ENCODE measurements around the gene HDAC4. TPM values are rescaled to one million over a fixed set of nuclear protein-coding genes. Genes with fewer than 3 reads are reported as not detected.

HDAC4 gene
- total and polyA plus RNA-seq, 3 donors from 2014 or later = 29.0 to 67.5 (median 58.7) TPM

DNA sequence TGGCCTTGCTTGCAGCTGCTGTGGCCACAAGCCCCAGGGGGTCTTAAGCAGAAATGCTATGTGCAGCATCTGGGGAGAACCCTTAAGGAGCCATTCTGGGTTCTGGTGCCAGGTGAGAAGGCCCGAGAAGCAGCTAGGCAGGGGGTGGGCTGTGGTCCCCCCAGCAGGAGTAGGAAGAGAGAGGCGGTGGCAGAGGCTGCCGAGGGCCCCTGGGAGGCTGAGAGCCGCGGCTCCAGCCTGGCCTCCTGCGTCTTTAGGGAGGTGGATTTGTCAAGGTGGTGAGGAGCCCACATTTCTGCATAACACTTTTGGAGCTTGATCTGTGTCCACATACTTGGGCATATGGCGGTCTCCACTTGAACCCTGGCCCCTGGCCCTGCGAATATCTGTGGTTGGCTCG lies 356.5 kb downstream of the HDAC4 start:
- Histone ChIP-seq H3K36me3 (ENCODE audit: low read depth, missing control alignments) (no peaks in the 10 kb centered on the region), H3K4me1 (no peaks in the 10 kb centered on the region), H3K27ac (no peak overlapping the region), H3K4me3 (no peak overlapping the region), H3K9me3 (no peaks in the 10 kb centered on the region), H3K27me3 (no peaks in the 10 kb centered on the region)
- 92 to 94% methylated on average over 6 to 9 of the region's 9 CpGs for WGBS, 2 donors
- no peak for DNase-seq
- intact Hi-C loops (cut with DNase I; ENCODE audit: low total_unique reads) = no loop called here
- no peak for TF ChIP-seq POLR2A (IDR thresholded peaks at IDR 0.05)
- TF ChIP-seq, protein P1, sequence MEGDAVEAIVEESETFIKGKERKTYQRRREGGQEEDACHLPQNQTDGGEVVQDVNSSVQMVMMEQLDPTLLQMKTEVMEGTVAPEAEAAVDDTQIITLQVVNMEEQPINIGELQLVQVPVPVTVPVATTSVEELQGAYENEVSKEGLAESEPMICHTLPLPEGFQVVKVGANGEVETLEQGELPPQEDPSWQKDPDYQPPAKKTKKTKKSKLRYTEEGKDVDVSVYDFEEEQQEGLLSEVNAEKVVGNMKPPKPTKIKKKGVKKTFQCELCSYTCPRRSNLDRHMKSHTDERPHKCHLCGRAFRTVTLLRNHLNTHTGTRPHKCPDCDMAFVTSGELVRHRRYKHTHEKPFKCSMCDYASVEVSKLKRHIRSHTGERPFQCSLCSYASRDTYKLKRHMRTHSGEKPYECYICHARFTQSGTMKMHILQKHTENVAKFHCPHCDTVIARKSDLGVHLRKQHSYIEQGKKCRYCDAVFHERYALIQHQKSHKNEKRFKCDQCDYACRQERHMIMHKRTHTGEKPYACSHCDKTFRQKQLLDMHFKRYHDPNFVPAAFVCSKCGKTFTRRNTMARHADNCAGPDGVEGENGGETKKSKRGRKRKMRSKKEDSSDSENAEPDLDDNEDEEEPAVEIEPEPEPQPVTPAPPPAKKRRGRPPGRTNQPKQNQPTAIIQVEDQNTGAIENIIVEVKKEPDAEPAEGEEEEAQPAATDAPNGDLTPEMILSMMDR (IDR thresholded peaks at IDR 0.05) = no peak

DNA sequence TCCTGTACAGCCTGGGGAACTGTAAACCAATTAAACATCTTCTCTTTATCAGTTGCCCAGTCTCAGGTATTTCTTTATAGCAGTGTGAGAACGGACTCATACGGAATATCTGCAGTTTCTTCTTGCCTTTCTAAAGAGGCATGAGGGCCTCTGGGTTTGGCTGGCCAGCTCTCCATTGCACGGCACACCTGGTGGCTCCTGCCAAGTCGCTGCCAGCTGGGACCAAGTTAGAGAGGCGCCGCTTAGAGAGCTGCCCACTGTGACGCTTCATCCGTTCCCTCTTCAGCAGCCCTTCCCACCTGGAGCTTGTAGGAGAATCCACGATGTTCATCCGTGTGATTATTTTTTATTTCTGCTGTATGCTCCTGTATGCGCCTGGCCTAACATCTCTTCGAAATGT lies 357.5 kb downstream of the HDAC4 start:
- intact Hi-C loops (cut with DNase I; ENCODE audit: low total_unique reads) = no loop called here
- TF ChIP-seq, protein P1 (IDR thresholded peaks at IDR 0.05) = no peak
- no peak for TF ChIP-seq POLR2A (IDR thresholded peaks at IDR 0.05)
- 89 to 96% methylated on average over 12 of the region's 12 CpGs for WGBS, 2 donors
- Histone ChIP-seq H3K27me3 (no peaks in the 10 kb centered on the region), H3K27ac (no peak overlapping the region), H3K4me3 (no peak overlapping the region), H3K9me3 (no peaks in the 10 kb centered on the region), H3K4me1 (no peaks in the 10 kb centered on the region), H3K36me3 (ENCODE audit: low read depth, missing control alignments) (no peaks in the 10 kb centered on the region)
- no peak for DNase-seq

DNA sequence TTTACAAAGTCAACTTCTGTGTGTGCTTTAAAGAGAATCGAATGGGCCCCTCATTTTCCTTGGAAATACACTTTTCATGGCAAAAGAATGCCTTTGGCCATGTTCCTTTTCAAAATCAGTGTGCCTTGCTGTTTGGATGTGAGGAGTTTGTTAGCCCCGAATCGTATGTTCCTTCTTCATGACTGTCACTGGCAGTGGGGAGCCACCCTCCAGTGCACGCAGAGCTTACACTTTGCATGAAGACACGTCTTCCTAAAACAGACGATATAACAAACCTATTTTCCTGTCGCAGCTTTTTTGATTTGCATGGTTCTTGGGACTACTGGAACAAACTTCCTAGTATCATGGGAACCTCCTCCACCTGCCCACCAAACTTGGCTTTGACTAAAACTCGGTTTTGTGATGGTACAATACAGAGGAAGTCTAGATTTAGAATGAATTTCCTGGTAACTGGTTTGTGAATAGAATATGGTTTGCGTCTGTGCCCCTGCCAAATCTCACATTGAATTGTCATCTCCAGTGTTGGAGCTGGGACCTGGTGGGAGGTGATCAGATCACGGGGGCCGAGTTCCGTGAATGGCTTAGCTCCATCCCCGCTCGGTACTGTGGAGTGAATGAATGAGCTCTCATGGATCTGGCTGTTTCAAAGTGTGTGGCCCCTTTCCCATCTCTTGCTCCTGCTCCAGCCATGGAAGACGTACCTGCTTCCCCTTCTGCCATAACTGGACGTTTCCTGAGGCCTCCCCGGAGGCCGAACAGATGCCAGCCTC lies 358.1 kb downstream of the HDAC4 start:
- no peak for TF ChIP-seq POLR2A (IDR thresholded peaks at IDR 0.05)
- TF ChIP-seq, protein P1 (IDR thresholded peaks at IDR 0.05) = no peak
- intact Hi-C loops (cut with DNase I; ENCODE audit: low total_unique reads) = no loop called here
- DNase-seq = no peak

DNA sequence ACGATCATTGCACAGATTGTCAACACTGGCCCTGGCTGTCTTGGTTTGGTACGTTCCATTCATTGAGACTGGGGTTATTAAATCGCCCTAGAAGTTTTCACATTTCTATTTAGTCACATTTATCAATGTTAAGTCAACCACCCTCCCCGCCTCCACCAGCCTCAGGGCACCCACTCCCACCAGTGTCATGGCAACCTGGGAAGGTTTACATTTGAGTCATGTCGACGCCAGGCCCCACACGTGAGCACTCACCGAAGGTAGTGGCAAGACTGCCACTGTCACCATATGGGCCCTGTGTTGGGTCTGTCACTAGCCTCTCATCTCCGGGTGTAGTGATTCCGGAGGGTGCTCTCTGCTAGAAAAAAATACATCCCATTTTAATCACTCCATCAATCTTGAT lies 358.8 kb downstream of the HDAC4 start:
- H3K27ac ChIP-seq = no peak overlapping the region
- DNase-seq = no peak
- WGBS, 2 donors = 90 to 93% methylated on average over 10 of the region's 10 CpGs
- no peaks in the 10 kb centered on the region for H3K9me3 ChIP-seq
- no peaks in the 10 kb centered on the region for H3K36me3 ChIP-seq (ENCODE audit: low read depth, missing control alignments)
- no peaks in the 10 kb centered on the region for H3K4me1 ChIP-seq
- no peaks in the 10 kb centered on the region for H3K27me3 ChIP-seq
- H3K4me3 ChIP-seq = no peak overlapping the region
- TF ChIP-seq, protein P1 (IDR thresholded peaks at IDR 0.05) = no peak
- no peak for TF ChIP-seq POLR2A (IDR thresholded peaks at IDR 0.05)
- intact Hi-C loops (cut with DNase I; ENCODE audit: low total_unique reads) = no loop called here

More for the DNA sequence above, 358.1 kb downstream of the HDAC4 start:
- H3K36me3 ChIP-seq (ENCODE audit: low read depth, missing control alignments) = no peaks in the 10 kb centered on the region
- H3K27ac ChIP-seq = no peak overlapping the region
- whole genome bisulfite sequencing, 2 donors = 87 to 89% methylated on average over 18 of the region's 18 CpGs
- no peaks in the 10 kb centered on the region for H3K27me3 ChIP-seq
- H3K9me3 ChIP-seq = no peaks in the 10 kb centered on the region
- no peaks in the 10 kb centered on the region for H3K4me1 ChIP-seq
- H3K4me3 ChIP-seq = no peak overlapping the region

DNA sequence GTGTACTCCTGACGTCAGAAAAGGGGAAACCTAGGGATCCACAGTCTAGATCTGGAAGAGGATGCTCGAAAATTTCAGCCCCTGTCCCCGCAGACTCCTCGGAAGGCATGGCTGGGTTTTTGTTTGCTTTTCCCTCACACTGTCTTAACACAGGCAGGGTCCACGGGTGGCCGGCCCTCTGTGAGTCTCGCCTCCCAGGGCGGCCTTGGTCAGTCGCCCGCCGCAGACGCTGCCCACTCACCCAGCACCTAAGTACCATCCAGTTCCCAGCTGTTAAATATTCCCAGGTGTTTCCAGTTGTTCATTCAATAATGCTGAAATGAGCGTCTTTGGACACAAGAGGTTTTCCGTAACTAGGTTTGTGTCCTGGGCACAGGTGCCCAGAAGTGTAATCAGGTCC lies 359.8 kb downstream of the HDAC4 start:
- Histone ChIP-seq H3K4me3 (no peak overlapping the region), H3K36me3 (ENCODE audit: low read depth, missing control alignments) (no peaks in the 10 kb centered on the region), H3K27ac (no peak overlapping the region), H3K27me3 (no peaks in the 10 kb centered on the region), H3K4me1 (no peaks in the 10 kb centered on the region), H3K9me3 (no peaks in the 10 kb centered on the region)
- DNase-seq = no peak
- 86 to 91% methylated on average over 14 of the region's 14 CpGs for WGBS, 2 donors
- TF ChIP-seq POLR2A (IDR thresholded peaks at IDR 0.05) = no peak
- TF ChIP-seq, protein P1 (IDR thresholded peaks at IDR 0.05) = no peak
- intact Hi-C loops (cut with DNase I; ENCODE audit: low total_unique reads) = no loop called here

Measured in testis (tissue), 3 donors.